Type B pancreatic cell (in vitro differentiated cells): ENCODE data around the gene ADSL. TPM values are rescaled to one million over a fixed set of nuclear protein-coding genes. Genes with fewer than 3 reads are reported as not detected.
"Not testable (repeated sequence)": the region's sequence is repeated elsewhere in the genome, so short reads cannot be mapped to it uniquely, and the experiment has no call there.

Source experiments
- DNase-seq: peaks from one replicate; pipeline ENCODE4 v3.0.0; 2021; ENCODE audit warnings: mixed read lengths; ENCODE audit not compliant: unreplicated experiment; ENCODE audit errors: extremely low spot score
- H3K27ac Mint-ChIP-seq: 2 replicates; pipeline ENCODE4 v1.8.0; 2021; ENCODE audit warnings: mild to moderate bottlenecking, mixed read lengths
- H3K27me3 Mint-ChIP-seq: 2 replicates; pipeline ENCODE4 v1.8.0; 2021; ENCODE audit warnings: mixed read lengths
- H3K36me3 Mint-ChIP-seq: 2 replicates; pipeline ENCODE4 v1.8.0; 2021; ENCODE audit warnings: mixed read lengths
- H3K4me1 Mint-ChIP-seq: one replicate; pipeline ENCODE4 v1.8.0; 2021; ENCODE audit warnings: mixed read lengths; ENCODE audit not compliant: unreplicated experiment
- H3K4me3 Mint-ChIP-seq: 2 replicates; pipeline ENCODE4 v1.8.0; 2021; ENCODE audit warnings: mild to moderate bottlenecking, mixed read lengths
- H3K9me3 Mint-ChIP-seq: 2 replicates; pipeline ENCODE4 v1.8.0; 2021; ENCODE audit warnings: mixed read lengths
- total RNA-seq: library from RNA; stranded (reverse); gene quantifications from 2 replicates; pipeline ENCODE4 v1.2.1, GENCODE V29; 2021; ENCODE audit warnings: low replicate concordance
- TF ChIP-seq, protein P1 (sequence below): fragments of 200-600 bp; sonication (generic); conservative IDR thresholded peaks from 2 replicates; pipeline ENCODE4 v1.5.0; 2021; ENCODE audit warnings: antibody characterized with exemption, mild to moderate bottlenecking

ADSL gene
- total RNA-seq, 1 donor from 2014 or later: 82.8 TPM

DNA sequence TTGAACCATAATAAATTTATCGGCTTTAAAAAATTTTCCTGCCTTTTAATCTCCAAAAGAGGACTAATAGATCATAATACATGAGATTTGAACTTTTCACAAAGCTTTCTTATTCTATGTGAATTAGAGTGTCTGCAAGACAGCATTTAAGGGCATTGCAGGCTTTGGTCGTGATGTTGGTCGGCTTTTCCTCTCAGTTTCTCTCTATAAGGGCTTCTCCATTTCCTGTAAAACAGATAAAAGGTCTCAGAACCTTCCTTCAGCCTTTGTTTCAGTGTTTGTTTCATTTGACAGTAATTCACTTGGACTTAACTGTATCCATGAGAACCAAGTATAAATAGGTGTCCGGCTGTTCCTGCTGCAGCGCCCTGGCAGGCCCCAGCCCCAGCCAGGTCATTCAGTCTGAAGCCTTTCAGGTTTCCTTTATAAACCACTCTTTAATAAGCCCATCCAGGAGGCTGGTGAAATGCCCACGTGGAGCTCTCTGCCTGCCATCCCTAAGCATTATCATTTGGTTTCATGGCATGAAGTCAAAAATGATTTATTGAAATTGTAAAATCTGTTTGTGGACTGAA is 37.2 kb upstream of the ADSL start:
- Mint-ChIP-seq H3K27me3 (no peaks in the 10 kb centered on the region), H3K4me3 (no peak overlapping the region), H3K4me1 (no peaks in the 10 kb centered on the region), H3K27ac (no peak overlapping the region), H3K9me3 (no peaks in the 10 kb centered on the region), H3K36me3 (peaks cover 37% of the 10 kb centered on the region)
- DNase-seq: no peak
- TF ChIP-seq, protein P1, sequence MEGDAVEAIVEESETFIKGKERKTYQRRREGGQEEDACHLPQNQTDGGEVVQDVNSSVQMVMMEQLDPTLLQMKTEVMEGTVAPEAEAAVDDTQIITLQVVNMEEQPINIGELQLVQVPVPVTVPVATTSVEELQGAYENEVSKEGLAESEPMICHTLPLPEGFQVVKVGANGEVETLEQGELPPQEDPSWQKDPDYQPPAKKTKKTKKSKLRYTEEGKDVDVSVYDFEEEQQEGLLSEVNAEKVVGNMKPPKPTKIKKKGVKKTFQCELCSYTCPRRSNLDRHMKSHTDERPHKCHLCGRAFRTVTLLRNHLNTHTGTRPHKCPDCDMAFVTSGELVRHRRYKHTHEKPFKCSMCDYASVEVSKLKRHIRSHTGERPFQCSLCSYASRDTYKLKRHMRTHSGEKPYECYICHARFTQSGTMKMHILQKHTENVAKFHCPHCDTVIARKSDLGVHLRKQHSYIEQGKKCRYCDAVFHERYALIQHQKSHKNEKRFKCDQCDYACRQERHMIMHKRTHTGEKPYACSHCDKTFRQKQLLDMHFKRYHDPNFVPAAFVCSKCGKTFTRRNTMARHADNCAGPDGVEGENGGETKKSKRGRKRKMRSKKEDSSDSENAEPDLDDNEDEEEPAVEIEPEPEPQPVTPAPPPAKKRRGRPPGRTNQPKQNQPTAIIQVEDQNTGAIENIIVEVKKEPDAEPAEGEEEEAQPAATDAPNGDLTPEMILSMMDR: no peak

- Mint-ChIP-seq H3K4me1 (no peaks in the 10 kb centered on the region), H3K36me3 (peaks cover 43% of the 10 kb centered on the region), H3K4me3 (no peak overlapping the region), H3K27me3 (no peaks in the 10 kb centered on the region), H3K9me3 (no peaks in the 10 kb centered on the region), H3K27ac (no peak overlapping the region)
- TF ChIP-seq, protein P1: no peak
- DNase-seq: no peak
Measured at GRCh38 chr22:40309631-40310030, 36.7 kb upstream of the ADSL start.

DNA sequence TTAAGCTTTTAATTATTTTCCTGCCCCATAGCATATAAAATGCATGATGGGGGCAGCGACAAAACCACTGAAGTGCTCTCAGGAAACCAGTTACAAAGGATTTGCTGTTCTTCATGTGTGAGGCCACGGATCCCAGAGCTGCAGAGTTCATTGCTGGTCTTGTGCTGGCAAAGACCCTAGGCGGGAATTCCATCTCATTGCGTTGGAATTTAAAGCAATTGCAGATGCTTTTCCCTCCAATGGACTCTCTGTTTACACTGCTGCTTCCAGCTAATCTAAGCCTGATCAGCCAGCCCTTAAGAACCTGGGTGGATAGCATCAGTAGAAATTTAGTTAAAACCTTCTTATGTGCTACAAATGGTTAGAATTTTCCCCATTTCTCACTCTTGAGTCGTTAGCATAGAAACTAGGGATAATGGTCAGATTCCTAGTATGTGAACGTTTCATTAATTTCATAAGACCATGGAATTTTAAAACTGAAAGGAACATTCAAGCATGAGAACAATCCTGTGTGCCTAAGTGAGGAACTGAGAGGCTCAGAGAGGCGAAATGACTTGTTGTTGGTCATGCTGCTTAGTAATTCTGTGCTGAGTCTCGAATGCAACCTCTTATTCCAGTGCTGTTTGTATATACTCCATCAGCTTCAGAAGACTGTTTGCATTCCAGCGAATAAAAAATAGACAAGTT is 36.1 kb upstream of the ADSL start:
- DNase-seq: no peak
- H3K36me3 Mint-ChIP-seq: peaks cover 46% of the 10 kb centered on the region

DNA sequence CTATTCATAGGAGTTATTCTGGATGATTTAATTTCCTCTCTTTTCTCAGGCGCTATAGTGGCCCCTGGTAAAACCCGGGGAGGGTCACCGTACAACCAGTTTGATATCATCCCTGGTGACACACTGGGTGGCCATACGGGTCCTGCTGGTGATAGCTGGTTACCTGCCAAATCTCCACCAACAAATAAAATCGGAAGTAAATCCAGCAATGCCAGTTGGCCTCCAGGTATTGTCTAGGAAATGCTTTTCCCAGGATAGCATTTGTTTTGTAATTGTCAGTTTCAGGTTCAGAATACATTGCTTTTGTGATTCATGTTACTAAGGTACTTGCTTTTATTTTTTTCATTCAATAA is 35.6 kb upstream of the ADSL start:
- Mint-ChIP-seq H3K4me1 (no peaks in the 10 kb centered on the region), H3K27me3 (no peaks in the 10 kb centered on the region), H3K36me3 (peaks cover 51% of the 10 kb centered on the region), H3K4me3 (no peak overlapping the region), H3K9me3 (no peaks in the 10 kb centered on the region), H3K27ac (no peak overlapping the region)
- DNase-seq: no peak
- TF ChIP-seq, protein P1: no peak

More for the DNA sequence above, 36.1 kb upstream of the ADSL start:
- TF ChIP-seq, protein P1: no peak
- Mint-ChIP-seq H3K27ac (no peak overlapping the region), H3K9me3 (no peaks in the 10 kb centered on the region), H3K27me3 (no peaks in the 10 kb centered on the region), H3K4me3 (no peak overlapping the region), H3K4me1 (no peaks in the 10 kb centered on the region)

- H3K4me3 Mint-ChIP-seq, H3K9me3 Mint-ChIP-seq, H3K27me3 Mint-ChIP-seq, DNase-seq, H3K4me1 Mint-ChIP-seq, H3K27ac Mint-ChIP-seq: not testable (repeated sequence)
- H3K36me3 Mint-ChIP-seq: peaks cover 56% of the 10 kb centered on the region
Measured at GRCh38 chr22:40311646-40312045, 34.7 kb upstream of the ADSL start.

GRCh38 chr22:40312050-40312449 is 34.2 kb upstream of the ADSL start:
- Mint-ChIP-seq H3K9me3 (no peaks in the 10 kb centered on the region), H3K36me3 (peaks cover 60% of the 10 kb centered on the region), H3K27ac (no peak overlapping the region), H3K27me3 (no peaks in the 10 kb centered on the region), H3K4me3 (no peak overlapping the region), H3K4me1 (no peaks in the 10 kb centered on the region)
- TF ChIP-seq, protein P1: no peak
- DNase-seq: no peak
